Mononuclear cell (primary cell): ENCODE measurements around the gene TMTC4. TPM values are rescaled to one million over a fixed set of nuclear protein-coding genes. Genes with fewer than 3 reads are reported as not detected.

ENCODE experiments used
- H3K27me3 ChIP-seq: 2 replicates; pipeline ENCODE4 v1.6.0; 2011; ENCODE audit warnings: low read length, control low read depth; ENCODE audit not compliant: insufficient read depth
- H3K4me1 ChIP-seq: 2 replicates; pipeline ENCODE4 v1.5.1; 2011; ENCODE audit warnings: mild to moderate bottlenecking, low read length, control low read depth; ENCODE audit not compliant: insufficient read depth
- H3K4me3 ChIP-seq: 2 replicates; pipeline ENCODE4 v1.5.1; 2011; ENCODE audit warnings: mild to moderate bottlenecking, low read length, moderate library complexity
- H3K9me3 ChIP-seq: 2 replicates; pipeline ENCODE4 v1.5.1; 2011; ENCODE audit warnings: low read depth, mild to moderate bottlenecking, control low read depth, low read length
- total RNA-seq: library from RNA; depleted of rRNA; stranded (reverse); fragments of >200 nt; gene quantifications from one replicate; pipeline ENCODE4 v1.2.3, GENCODE V29; 2012

Gene TMTC4
- total RNA-seq, 1 donor, result 9.2 TPM

- Histone ChIP-seq H3K27me3 (peaks cover 7% of the 10 kb centered on the region), H3K9me3 (no peaks in the 10 kb centered on the region), H3K4me1 (peaks cover 25% of the 10 kb centered on the region), H3K4me3 (peak overlapping the region; percentile 76)
Observed at GRCh38 chr13:100673713-100674571, 653 bp downstream of the TMTC4 start.

GRCh38 chr13:100673376-100673712 lies 1.3 kb downstream of the TMTC4 start:
- peak overlapping the region; percentile 76 for H3K4me3 ChIP-seq
- H3K4me1 ChIP-seq, result peaks cover 25% of the 10 kb centered on the region
- no peaks in the 10 kb centered on the region for H3K9me3 ChIP-seq
- H3K27me3 ChIP-seq, result peaks cover 7% of the 10 kb centered on the region

GRCh38 chr13:100671389-100672182 lies 3.0 kb downstream of the TMTC4 start:
- no peak overlapping the region for H3K4me3 ChIP-seq
- H3K27me3 ChIP-seq, result peaks cover 7% of the 10 kb centered on the region
- H3K9me3 ChIP-seq, result no peaks in the 10 kb centered on the region
- peaks cover 25% of the 10 kb centered on the region for H3K4me1 ChIP-seq

GRCh38 chr13:100668408-100668807 lies 6.2 kb downstream of the TMTC4 start:
- Histone ChIP-seq H3K9me3 (no peaks in the 10 kb centered on the region), H3K27me3 (no peaks in the 10 kb centered on the region), H3K4me3 (no peak overlapping the region), H3K4me1 (peaks cover 11% of the 10 kb centered on the region)

GRCh38 chr13:100667894-100668293 lies 6.7 kb downstream of the TMTC4 start:
- H3K4me1 ChIP-seq, result peaks cover 6% of the 10 kb centered on the region
- H3K9me3 ChIP-seq, result no peaks in the 10 kb centered on the region
- H3K27me3 ChIP-seq, result no peaks in the 10 kb centered on the region
- no peak overlapping the region for H3K4me3 ChIP-seq

GRCh38 chr13:100666124-100666523 lies 8.5 kb downstream of the TMTC4 start:
- H3K4me1 ChIP-seq, result no peaks in the 10 kb centered on the region
- H3K4me3 ChIP-seq, result no peak overlapping the region
- H3K9me3 ChIP-seq, result no peaks in the 10 kb centered on the region
- H3K27me3 ChIP-seq, result no peaks in the 10 kb centered on the region

GRCh38 chr13:100665403-100665802 lies 9.2 kb downstream of the TMTC4 start:
- Histone ChIP-seq H3K4me3 (no peak overlapping the region), H3K27me3 (no peaks in the 10 kb centered on the region), H3K9me3 (no peaks in the 10 kb centered on the region), H3K4me1 (no peaks in the 10 kb centered on the region)

- H3K4me3 ChIP-seq, result no peak overlapping the region
- no peaks in the 10 kb centered on the region for H3K9me3 ChIP-seq
Observed at GRCh38 chr13:100664171-100664900, 10.3 kb downstream of the TMTC4 start.

GRCh38 chr13:100662468-100663211 lies 12.0 kb downstream of the TMTC4 start:
- Histone ChIP-seq H3K27me3 (no peaks in the 10 kb centered on the region), H3K4me1 (peaks cover 14% of the 10 kb centered on the region), H3K9me3 (no peaks in the 10 kb centered on the region), H3K4me3 (no peak overlapping the region)

More at GRCh38 chr13:100664171-100664900, 10.3 kb downstream of the TMTC4 start:
- Histone ChIP-seq H3K4me1 (peaks cover 3% of the 10 kb centered on the region), H3K27me3 (no peaks in the 10 kb centered on the region)

GRCh38 chr13:100660761-100661160 lies 13.8 kb downstream of the TMTC4 start:
- peaks cover 14% of the 10 kb centered on the region for H3K4me1 ChIP-seq
- no peak overlapping the region for H3K4me3 ChIP-seq
- no peaks in the 10 kb centered on the region for H3K27me3 ChIP-seq
- H3K9me3 ChIP-seq, result no peaks in the 10 kb centered on the region

GRCh38 chr13:100659578-100659977 lies 15.0 kb downstream of the TMTC4 start:
- no peaks in the 10 kb centered on the region for H3K9me3 ChIP-seq
- peaks cover 14% of the 10 kb centered on the region for H3K4me1 ChIP-seq
- no peak overlapping the region for H3K4me3 ChIP-seq
- H3K27me3 ChIP-seq, result no peaks in the 10 kb centered on the region

- H3K27me3 ChIP-seq, result no peaks in the 10 kb centered on the region
- no peaks in the 10 kb centered on the region for H3K9me3 ChIP-seq
- no peak overlapping the region for H3K4me3 ChIP-seq
- H3K4me1 ChIP-seq, result peaks cover 14% of the 10 kb centered on the region
Observed at GRCh38 chr13:100658363-100658762, 16.2 kb downstream of the TMTC4 start.

GRCh38 chr13:100657881-100658315 lies 16.7 kb downstream of the TMTC4 start:
- Histone ChIP-seq H3K4me3 (no peak overlapping the region), H3K27me3 (no peaks in the 10 kb centered on the region), H3K9me3 (no peaks in the 10 kb centered on the region), H3K4me1 (peaks cover 14% of the 10 kb centered on the region)

GRCh38 chr13:100652510-100652909 lies 22.1 kb downstream of the TMTC4 start:
- Histone ChIP-seq H3K27me3 (no peaks in the 10 kb centered on the region), H3K4me3 (no peak overlapping the region), H3K9me3 (no peaks in the 10 kb centered on the region), H3K4me1 (no peaks in the 10 kb centered on the region)
